ENCODE results near the gene CAPZB.

Gene CAPZB

GRCh38 chr1:19426294-19427086, 58.8 kb downstream of the CAPZB start:
- no peak for DNase-seq

GRCh38 chr1:19425646-19426239, 59.6 kb downstream of the CAPZB start:
- DNase-seq = no peak

- DNase-seq = no peak
Observed at GRCh38 chr1:19424651-19425570, 60.4 kb downstream of the CAPZB start.

GRCh38 chr1:19423130-19423529, 62.2 kb downstream of the CAPZB start:
- no peak for DNase-seq

GRCh38 chr1:19421365-19421764, 64.0 kb downstream of the CAPZB start:
- no peak for DNase-seq

- no peak for DNase-seq
Observed at GRCh38 chr1:19420606-19421005, 64.7 kb downstream of the CAPZB start.

GRCh38 chr1:19419691-19420090, 65.6 kb downstream of the CAPZB start:
- DNase-seq = no peak

- no peak for DNase-seq
Observed at GRCh38 chr1:19418503-19418971, 66.8 kb downstream of the CAPZB start.

- DNase-seq = no peak
Observed at GRCh38 chr1:19416921-19417470, 68.3 kb downstream of the CAPZB start.

- DNase-seq = no peak
Observed at GRCh38 chr1:19416145-19416544, 69.2 kb downstream of the CAPZB start.

GRCh38 chr1:19414515-19415121, 70.7 kb downstream of the CAPZB start:
- DNase-seq = no peak

- DNase-seq = no peak
Observed at GRCh38 chr1:19413999-19414398, 71.3 kb downstream of the CAPZB start.

- DNase-seq = no peak
Observed at GRCh38 chr1:19412654-19413053, 72.7 kb downstream of the CAPZB start.

- no peak for DNase-seq
Observed at GRCh38 chr1:19411612-19412011, 73.7 kb downstream of the CAPZB start.

GRCh38 chr1:19410393-19410792, 74.9 kb downstream of the CAPZB start:
- no peak for DNase-seq

- no peak for DNase-seq
Observed at GRCh38 chr1:19409477-19410341, 75.6 kb downstream of the CAPZB start.

- DNase-seq = no peak
Observed at GRCh38 chr1:19407494-19408096, 77.7 kb downstream of the CAPZB start.

- DNase-seq = no peak
Observed at GRCh38 chr1:19406680-19407079, 78.7 kb downstream of the CAPZB start.

- DNase-seq = peak; percentile 53
Observed at GRCh38 chr1:19405761-19406487, 79.4 kb downstream of the CAPZB start.

GRCh38 chr1:19405195-19405760, 80.1 kb downstream of the CAPZB start:
- peak; percentile 98 for DNase-seq

Data from NCI-H524 treated with DMSO at 0.1 percent for 48 hours (cell line).